Uterine smooth muscle cell (primary cell): ENCODE results near the gene ZNF626. TPM values are rescaled to one million over a fixed set of nuclear protein-coding genes. Genes with fewer than 3 reads are reported as not detected.

Source experiments
- total RNA-seq: library from RNA; depleted of rRNA; stranded (reverse); fragments of >200 nt; gene quantifications from 2 replicates; pipeline ENCODE4 v1.2.3, GENCODE V29; 2014

Gene ZNF626
- total RNA-seq = 15.6 and 16.9 TPM in 2 replicates

GRCh38 chr19:20661150-20661819, at the start of gene ZNF626:
TSS of gene ZNF626 (minus strand) at chr19:20661571. CDS start at chr19:20661446, 125 bp downstream.

Other genes with a start within 250 kb of the ZNF626 start
- 5.2 and 12.9 TPM in 2 replicates for gene ZNF737, start 95.8 kb downstream of the ZNF626 start, total RNA-seq
- 1.7 and 4.0 TPM in 2 replicates for gene ZNF66, start 114.7 kb upstream of the ZNF626 start, total RNA-seq